Prostate gland (tissue), 2 donors: ENCODE data around the gene PLXNC1.

Experiments used
- CTCF ChIP-seq, 4 experiments: fragments of 200-600 bp in 2 of 4; fragments of 450-650 bp in 2 of 4; sonication (generic) in 2 of 4; IDR thresholded peaks; 1 replicate in 3 of 4; 2 replicates in 1 of 4; pipeline ENCODE4 v1.5.1; 2016 to 2019; ENCODE audit warnings: antibody characterized with exemption in 4 of 4, mild to moderate bottlenecking in 2 of 4, moderate library complexity in 2 of 4
- POLR2A ChIP-seq: fragments of 450-650 bp; IDR thresholded peaks from one replicate; pipeline ENCODE4 v1.6.1; 2016; ENCODE audit warnings: antibody characterized with exemption, mild to moderate bottlenecking
- POLR2AphosphoS5 ChIP-seq: sonication (generic); formaldehyde crosslinking; IDR thresholded peaks from one replicate; pipeline ENCODE4 v1.6.1; 2017; ENCODE audit warnings: antibody characterized with exemption

GRCh38 chr12:94139816-94140215 lies 8.6 kb upstream of the PLXNC1 start:
- TF ChIP-seq CTCF (IDR thresholded peaks at IDR 0.05) = no peak
- no peak for TF ChIP-seq POLR2A
- TF ChIP-seq POLR2AphosphoS5 = no peak
